ENCODE data around the gene CUZD1. TPM values are rescaled to one million over a fixed set of nuclear protein-coding genes. Genes with fewer than 3 reads are reported as not detected.

CUZD1 gene
- total and polyA plus RNA-seq, 2 experiments from 2014 or later: 3.1 to 4.1 TPM

DNA sequence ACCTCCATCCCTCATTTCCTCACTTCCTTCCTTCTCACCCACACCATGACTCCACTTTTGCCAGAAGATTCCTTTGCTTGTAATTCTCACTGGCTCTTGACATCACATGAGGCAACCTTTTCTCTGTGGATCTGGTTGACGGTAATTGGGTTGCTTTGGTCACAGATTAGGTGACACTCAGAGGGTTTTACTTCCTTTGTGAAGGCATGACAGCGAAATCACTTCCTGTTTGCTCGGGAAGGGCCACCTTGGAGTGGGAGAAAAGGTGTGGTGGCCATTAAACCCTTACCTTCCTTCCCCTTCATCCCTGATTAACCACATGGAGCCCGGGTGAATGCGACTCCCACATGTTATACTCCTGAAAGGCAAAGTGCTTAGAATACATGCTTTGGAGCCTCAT is 30.2 kb downstream of the CUZD1 start (continued):
- TF ChIP-seq, protein P1, sequence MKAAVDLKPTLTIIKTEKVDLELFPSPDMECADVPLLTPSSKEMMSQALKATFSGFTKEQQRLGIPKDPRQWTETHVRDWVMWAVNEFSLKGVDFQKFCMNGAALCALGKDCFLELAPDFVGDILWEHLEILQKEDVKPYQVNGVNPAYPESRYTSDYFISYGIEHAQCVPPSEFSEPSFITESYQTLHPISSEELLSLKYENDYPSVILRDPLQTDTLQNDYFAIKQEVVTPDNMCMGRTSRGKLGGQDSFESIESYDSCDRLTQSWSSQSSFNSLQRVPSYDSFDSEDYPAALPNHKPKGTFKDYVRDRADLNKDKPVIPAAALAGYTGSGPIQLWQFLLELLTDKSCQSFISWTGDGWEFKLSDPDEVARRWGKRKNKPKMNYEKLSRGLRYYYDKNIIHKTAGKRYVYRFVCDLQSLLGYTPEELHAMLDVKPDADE (IDR thresholded peaks at IDR 0.05): no peak

DNA sequence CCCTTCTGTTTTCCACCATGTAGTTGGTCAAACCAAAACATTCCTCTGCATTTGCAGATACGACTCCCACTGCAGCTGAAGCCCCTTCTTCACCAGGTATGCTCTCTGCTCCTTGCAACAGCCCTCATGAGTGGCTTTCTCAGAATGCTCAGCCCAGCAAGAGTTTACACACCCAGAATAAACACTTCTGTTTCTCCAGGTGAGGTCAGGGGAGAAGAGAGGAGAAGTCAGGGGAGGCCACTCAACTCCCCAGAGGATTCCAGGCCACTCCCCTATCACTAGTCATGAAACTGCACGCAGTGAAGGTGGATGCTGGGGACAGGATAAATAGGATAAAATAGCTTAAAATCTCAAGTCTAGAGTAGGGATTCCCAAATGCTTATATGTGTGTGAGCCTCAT is 31.2 kb downstream of the CUZD1 start:
- no peak overlapping the region for H3K27ac ChIP-seq (ENCODE audit: low read depth)

DNA sequence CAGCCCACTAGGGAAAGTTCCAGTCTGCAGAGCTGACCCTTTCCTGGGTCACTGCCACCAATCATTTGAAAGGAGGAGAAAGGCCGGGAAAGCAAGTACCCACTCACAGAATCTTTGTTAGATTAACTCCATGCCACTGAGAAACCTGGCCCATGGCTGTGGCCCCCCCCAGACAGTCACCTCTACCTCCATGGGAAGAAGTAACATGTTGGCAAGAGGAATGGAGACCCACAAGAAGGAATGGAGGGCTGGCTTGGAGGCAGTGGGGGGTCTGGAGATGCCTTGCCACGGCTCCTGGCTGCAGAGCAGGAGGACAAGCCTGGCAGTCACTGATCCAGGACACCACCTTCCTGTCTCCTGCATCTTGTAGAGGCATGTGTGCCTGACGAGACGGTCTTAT is 32.9 kb downstream of the CUZD1 start:
- Histone ChIP-seq H3K27ac (ENCODE audit: low read depth) (no peak overlapping the region), H3K4me3 (no peak overlapping the region), H3K4me2 (no peak overlapping the region), H3K9me2 (ENCODE audit: insufficient read depth) (no peaks in the 10 kb centered on the region), H3K79me2 (replicated peaks; ENCODE audit: insufficient read depth) (no peaks in the 10 kb centered on the region), H3K36me3 (ENCODE audit: insufficient read depth) (no peaks in the 10 kb centered on the region), H3K27me3 (ENCODE audit: insufficient read depth) (no peaks in the 10 kb centered on the region), H2AFZ (no peak overlapping the region), H3K4me1 (ENCODE audit: insufficient read depth) (no peaks in the 10 kb centered on the region), H3F3A (replicated peaks; ENCODE audit: low read depth) (no peaks in the 10 kb centered on the region), H4K20me1 (replicated peaks; ENCODE audit: insufficient read depth) (no peaks in the 10 kb centered on the region)
- H3K4me1 Mint-ChIP-seq: no peaks in the 10 kb centered on the region
- H3K4me3 Mint-ChIP-seq: no peak overlapping the region
- ATAC-seq (no peak), DNase-seq (ENCODE audit: low spot score) (no peak)
- TF ChIP-seq ZNF114 (CRISPR knock-in tag; IDR thresholded peaks at IDR 0.05): no peak
- TF ChIP-seq, protein P2, sequence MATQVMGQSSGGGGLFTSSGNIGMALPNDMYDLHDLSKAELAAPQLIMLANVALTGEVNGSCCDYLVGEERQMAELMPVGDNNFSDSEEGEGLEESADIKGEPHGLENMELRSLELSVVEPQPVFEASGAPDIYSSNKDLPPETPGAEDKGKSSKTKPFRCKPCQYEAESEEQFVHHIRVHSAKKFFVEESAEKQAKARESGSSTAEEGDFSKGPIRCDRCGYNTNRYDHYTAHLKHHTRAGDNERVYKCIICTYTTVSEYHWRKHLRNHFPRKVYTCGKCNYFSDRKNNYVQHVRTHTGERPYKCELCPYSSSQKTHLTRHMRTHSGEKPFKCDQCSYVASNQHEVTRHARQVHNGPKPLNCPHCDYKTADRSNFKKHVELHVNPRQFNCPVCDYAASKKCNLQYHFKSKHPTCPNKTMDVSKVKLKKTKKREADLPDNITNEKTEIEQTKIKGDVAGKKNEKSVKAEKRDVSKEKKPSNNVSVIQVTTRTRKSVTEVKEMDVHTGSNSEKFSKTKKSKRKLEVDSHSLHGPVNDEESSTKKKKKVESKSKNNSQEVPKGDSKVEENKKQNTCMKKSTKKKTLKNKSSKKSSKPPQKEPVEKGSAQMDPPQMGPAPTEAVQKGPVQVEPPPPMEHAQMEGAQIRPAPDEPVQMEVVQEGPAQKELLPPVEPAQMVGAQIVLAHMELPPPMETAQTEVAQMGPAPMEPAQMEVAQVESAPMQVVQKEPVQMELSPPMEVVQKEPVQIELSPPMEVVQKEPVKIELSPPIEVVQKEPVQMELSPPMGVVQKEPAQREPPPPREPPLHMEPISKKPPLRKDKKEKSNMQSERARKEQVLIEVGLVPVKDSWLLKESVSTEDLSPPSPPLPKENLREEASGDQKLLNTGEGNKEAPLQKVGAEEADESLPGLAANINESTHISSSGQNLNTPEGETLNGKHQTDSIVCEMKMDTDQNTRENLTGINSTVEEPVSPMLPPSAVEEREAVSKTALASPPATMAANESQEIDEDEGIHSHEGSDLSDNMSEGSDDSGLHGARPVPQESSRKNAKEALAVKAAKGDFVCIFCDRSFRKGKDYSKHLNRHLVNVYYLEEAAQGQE (IDR thresholded peaks at IDR 0.05; ENCODE audit: unreplicated experiment): no peak
- no peak for TF ChIP-seq EZH2phosphoT487 (IDR thresholded peaks at IDR 0.05; ENCODE audit: unreplicated experiment)
- TF ChIP-seq, protein P3, sequence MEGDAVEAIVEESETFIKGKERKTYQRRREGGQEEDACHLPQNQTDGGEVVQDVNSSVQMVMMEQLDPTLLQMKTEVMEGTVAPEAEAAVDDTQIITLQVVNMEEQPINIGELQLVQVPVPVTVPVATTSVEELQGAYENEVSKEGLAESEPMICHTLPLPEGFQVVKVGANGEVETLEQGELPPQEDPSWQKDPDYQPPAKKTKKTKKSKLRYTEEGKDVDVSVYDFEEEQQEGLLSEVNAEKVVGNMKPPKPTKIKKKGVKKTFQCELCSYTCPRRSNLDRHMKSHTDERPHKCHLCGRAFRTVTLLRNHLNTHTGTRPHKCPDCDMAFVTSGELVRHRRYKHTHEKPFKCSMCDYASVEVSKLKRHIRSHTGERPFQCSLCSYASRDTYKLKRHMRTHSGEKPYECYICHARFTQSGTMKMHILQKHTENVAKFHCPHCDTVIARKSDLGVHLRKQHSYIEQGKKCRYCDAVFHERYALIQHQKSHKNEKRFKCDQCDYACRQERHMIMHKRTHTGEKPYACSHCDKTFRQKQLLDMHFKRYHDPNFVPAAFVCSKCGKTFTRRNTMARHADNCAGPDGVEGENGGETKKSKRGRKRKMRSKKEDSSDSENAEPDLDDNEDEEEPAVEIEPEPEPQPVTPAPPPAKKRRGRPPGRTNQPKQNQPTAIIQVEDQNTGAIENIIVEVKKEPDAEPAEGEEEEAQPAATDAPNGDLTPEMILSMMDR (conservative IDR thresholded peaks at IDR 0.05; ENCODE audit: low read depth in 2 of 2): no peak
- TF ChIP-seq POLR2AphosphoS5 (IDR thresholded peaks at IDR 0.05; ENCODE audit: low read depth): no peak
- H3K27ac Mint-ChIP-seq: no peak overlapping the region
- H3K27me3 Mint-ChIP-seq (ENCODE audit: insufficient read depth, low read depth, poor library complexity): peaks cover 4% of the 10 kb centered on the region
- no peaks in the 10 kb centered on the region; the same call in 2 of the 3 replicates for H3K9me3 Mint-ChIP-seq
- H3K36me3 Mint-ChIP-seq (ENCODE audit: low read depth): no peaks in the 10 kb centered on the region

More for the DNA sequence above, 31.2 kb downstream of the CUZD1 start:
- no peaks in the 10 kb centered on the region for H3K79me2 ChIP-seq (replicated peaks; ENCODE audit: insufficient read depth)
- Mint-ChIP-seq H3K9me3 (no peaks in the 10 kb centered on the region; the same call in 2 of the 3 replicates), H3K27ac (no peak overlapping the region), H3K4me1 (no peaks in the 10 kb centered on the region), H3K27me3 (ENCODE audit: insufficient read depth, low read depth, poor library complexity) (peaks cover 4% of the 10 kb centered on the region), H3K4me3 (no peak overlapping the region), H3K36me3 (ENCODE audit: low read depth) (no peaks in the 10 kb centered on the region)
- TF ChIP-seq EZH2phosphoT487 (IDR thresholded peaks at IDR 0.05; ENCODE audit: unreplicated experiment) (no peak), ZNF331 (CRISPR knock-in tag; IDR thresholded peaks at IDR 0.05; ENCODE audit: low read depth) (no peak), POLR2AphosphoS5 (IDR thresholded peaks at IDR 0.05; ENCODE audit: low read depth) (no peak)
- DNase-seq (ENCODE audit: low spot score): no peak
- no peaks in the 10 kb centered on the region for H3K9me2 ChIP-seq (ENCODE audit: insufficient read depth)
- H4K20me1 ChIP-seq (replicated peaks; ENCODE audit: insufficient read depth): no peaks in the 10 kb centered on the region
- no peak overlapping the region for H3K4me3 ChIP-seq
- ATAC-seq: no peak
- no peaks in the 10 kb centered on the region for H3K27me3 ChIP-seq (ENCODE audit: insufficient read depth)
- no peaks in the 10 kb centered on the region for H3F3A ChIP-seq (replicated peaks; ENCODE audit: low read depth)
- H3K4me2 ChIP-seq: no peak overlapping the region
- H3K4me1 ChIP-seq (ENCODE audit: insufficient read depth): no peaks in the 10 kb centered on the region
- no peaks in the 10 kb centered on the region for H3K36me3 ChIP-seq (ENCODE audit: insufficient read depth)
- H2AFZ ChIP-seq: no peak overlapping the region
